HEK293T (cell line): Measurements from ENCODE around the gene CRISP3.
A peak's percentile ranks its signal among the peaks of the same experiment; 100 is the strongest.

ENCODE experiments used
- CTCF ChIA-PET: fragments of 350-600 bp; formaldehyde crosslinking; extraction: SDS; loops from one replicate; lab custom pipeline; 2021; ENCODE audit warnings: antibody characterized with exemption, inconsistent platforms; lab: Yijun Ruan, JAX
- POLR2A ChIA-PET: fragments of 350-600 bp; formaldehyde crosslinking; extraction: SDS; loops from one replicate; lab custom pipeline; 2020; ENCODE audit warnings: antibody characterized with exemption, inconsistent platforms; lab: Yijun Ruan, JAX
- DNase-seq: peaks from one replicate; pipeline ENCODE4 v3.0.0; 2012; ENCODE audit warnings: mixed read lengths; ENCODE audit errors: extremely low spot score
- ARNT ChIP-seq: fragments of 450-650 bp; IDR thresholded peaks from 2 replicates; pipeline ENCODE4 v1.6.1; 2017; ENCODE audit warnings: mild to moderate bottlenecking
- BHLHE40 ChIP-seq: fragments of 450-650 bp; IDR thresholded peaks from 2 replicates; pipeline ENCODE4 v1.6.1; 2016; ENCODE audit warnings: mild to moderate bottlenecking, moderate library complexity, borderline replicate concordance
- CTBP1 ChIP-seq: fragments of 450-650 bp; IDR thresholded peaks from 2 replicates; pipeline ENCODE4 v1.6.1; 2016; ENCODE audit warnings: borderline replicate concordance
- ELF4 ChIP-seq: fragments of 450-650 bp; IDR thresholded peaks from 2 replicates; pipeline ENCODE4 v1.6.1; 2017; ENCODE audit warnings: antibody characterized with exemption
- FOXA1 ChIP-seq: fragments of 450-650 bp; IDR thresholded peaks from 2 replicates; pipeline ENCODE4 v1.6.1; 2016; ENCODE audit warnings: mild to moderate bottlenecking
- FOXK2 ChIP-seq: fragments of 450-650 bp; IDR thresholded peaks from 2 replicates; pipeline ENCODE4 v1.6.1; 2016; ENCODE audit warnings: mild to moderate bottlenecking
- FOXM1 ChIP-seq: fragments of 450-650 bp; IDR thresholded peaks from 2 replicates; pipeline ENCODE4 v1.6.1; 2017; ENCODE audit warnings: mild to moderate bottlenecking, borderline replicate concordance
- HDGF ChIP-seq: fragments of 450-650 bp; IDR thresholded peaks from 2 replicates; pipeline ENCODE4 v1.6.1; 2017; ENCODE audit warnings: antibody characterized with exemption, borderline replicate concordance
- L3MBTL2 ChIP-seq: fragments of 450-650 bp; conservative IDR thresholded peaks from 2 replicates; pipeline ENCODE4 v1.6.1; 2016; ENCODE audit warnings: mild to moderate bottlenecking
- LEF1 ChIP-seq: fragments of 450-650 bp; IDR thresholded peaks from 2 replicates; pipeline ENCODE4 v1.6.1; 2017; ENCODE audit warnings: mild to moderate bottlenecking, borderline replicate concordance
- NFRKB ChIP-seq: fragments of 450-650 bp; IDR thresholded peaks from 2 replicates; pipeline ENCODE4 v1.6.1; 2016; ENCODE audit warnings: mild to moderate bottlenecking, moderate library complexity
- SP1 ChIP-seq: fragments of 450-650 bp; IDR thresholded peaks from 2 replicates; pipeline ENCODE4 v1.6.1; 2017
- SUZ12 ChIP-seq: fragments of 450-650 bp; IDR thresholded peaks from 2 replicates; pipeline ENCODE4 v1.6.1; 2016; ENCODE audit warnings: mild to moderate bottlenecking
- TARDBP ChIP-seq: fragments of 450-650 bp; IDR thresholded peaks from 2 replicates; pipeline ENCODE4 v1.6.1; 2016
- ZNF384 ChIP-seq: fragments of 450-650 bp; IDR thresholded peaks from 2 replicates; pipeline ENCODE4 v1.6.1; 2016
- TF ChIP-seq, protein P1 (sequence below): fragments of 450-650 bp; IDR thresholded peaks from 2 replicates; pipeline ENCODE4 v1.6.1; 2016

The CRISP3 gene, protein sequence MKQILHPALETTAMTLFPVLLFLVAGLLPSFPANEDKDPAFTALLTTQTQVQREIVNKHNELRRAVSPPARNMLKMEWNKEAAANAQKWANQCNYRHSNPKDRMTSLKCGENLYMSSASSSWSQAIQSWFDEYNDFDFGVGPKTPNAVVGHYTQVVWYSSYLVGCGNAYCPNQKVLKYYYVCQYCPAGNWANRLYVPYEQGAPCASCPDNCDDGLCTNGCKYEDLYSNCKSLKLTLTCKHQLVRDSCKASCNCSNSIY

DNA sequence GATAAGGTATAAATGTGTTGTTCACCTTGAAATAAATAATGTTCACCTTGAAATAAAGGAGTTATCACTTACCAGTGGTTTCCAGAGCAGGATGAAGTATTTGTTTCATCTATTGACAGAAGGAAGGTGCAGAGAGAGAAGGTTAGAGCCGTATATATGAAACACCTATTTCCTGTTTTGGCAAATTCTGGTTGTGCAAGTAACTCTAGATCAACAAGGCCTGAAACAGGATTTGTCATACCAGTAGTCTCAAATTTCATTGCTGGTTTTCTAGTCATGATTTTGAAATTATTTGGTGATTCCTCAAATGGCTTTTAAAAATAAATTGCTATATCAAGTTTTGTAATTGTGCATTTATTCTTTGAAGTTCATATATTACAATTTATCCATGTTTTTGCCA is at the start of gene CRISP3:
CRISP3 (minus strand) TSS at position 130 of the 400 bp plus-strand sequence; CDS start at position 109, 21 bp downstream.
- TF ChIP-seq NFRKB = no peak
- TF ChIP-seq TARDBP = no peak
- no peak for TF ChIP-seq SP1
- TF ChIP-seq LEF1 = no peak
- TF ChIP-seq, protein P1, sequence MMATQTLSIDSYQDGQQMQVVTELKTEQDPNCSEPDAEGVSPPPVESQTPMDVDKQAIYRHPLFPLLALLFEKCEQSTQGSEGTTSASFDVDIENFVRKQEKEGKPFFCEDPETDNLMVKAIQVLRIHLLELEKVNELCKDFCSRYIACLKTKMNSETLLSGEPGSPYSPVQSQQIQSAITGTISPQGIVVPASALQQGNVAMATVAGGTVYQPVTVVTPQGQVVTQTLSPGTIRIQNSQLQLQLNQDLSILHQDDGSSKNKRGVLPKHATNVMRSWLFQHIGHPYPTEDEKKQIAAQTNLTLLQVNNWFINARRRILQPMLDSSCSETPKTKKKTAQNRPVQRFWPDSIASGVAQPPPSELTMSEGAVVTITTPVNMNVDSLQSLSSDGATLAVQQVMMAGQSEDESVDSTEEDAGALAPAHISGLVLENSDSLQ = no peak
- no peak for TF ChIP-seq FOXK2
- no peak for TF ChIP-seq ARNT
- TF ChIP-seq ZNF384 = no peak
- no peak for TF ChIP-seq L3MBTL2
- no peak for TF ChIP-seq FOXA1
- TF ChIP-seq HDGF = no peak
- no peak for TF ChIP-seq CTBP1
- no peak for TF ChIP-seq SUZ12
- TF ChIP-seq FOXM1 = no peak
- TF ChIP-seq BHLHE40 = no peak
- no peak for TF ChIP-seq ELF4
- CTCF ChIA-PET = no interaction called here
- POLR2A ChIA-PET = no interaction called here
- no peak for DNase-seq

DNA sequence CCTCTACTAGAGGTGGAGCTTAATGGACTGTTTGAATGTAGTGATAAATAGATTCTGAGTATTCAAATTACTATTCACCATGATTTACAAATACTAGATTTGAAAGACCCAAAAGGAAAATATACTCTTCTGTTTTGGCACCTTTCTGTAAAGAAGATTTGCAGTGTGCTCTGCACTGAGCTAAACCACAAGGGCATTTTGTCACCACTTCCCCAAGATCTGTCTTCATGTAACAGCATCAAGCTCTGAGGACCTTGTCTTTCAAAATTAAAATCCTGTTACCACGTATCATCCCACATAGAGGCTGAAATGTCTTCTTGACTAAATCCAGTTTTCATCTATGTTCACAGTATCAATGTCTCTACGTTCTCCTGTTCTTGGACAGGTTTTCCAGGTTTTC is 46.2 kb upstream of the CRISP3 start:
- ChIA-PET POLR2A (no interaction called here), CTCF (no interaction called here)
- TF ChIP-seq, protein P1 = no peak
- TF ChIP-seq ELF4 = no peak
- TF ChIP-seq CTBP1 = no peak
- TF ChIP-seq TARDBP = no peak
- TF ChIP-seq FOXM1 = no peak
- TF ChIP-seq SP1 = no peak
- no peak for TF ChIP-seq FOXA1
- no peak for TF ChIP-seq BHLHE40
- no peak for TF ChIP-seq NFRKB
- TF ChIP-seq HDGF = no peak
- TF ChIP-seq ZNF384 = no peak
- no peak for TF ChIP-seq FOXK2
- TF ChIP-seq ARNT = no peak
- no peak for TF ChIP-seq SUZ12
- no peak for TF ChIP-seq L3MBTL2
- TF ChIP-seq LEF1 = no peak
- no peak for DNase-seq

DNA sequence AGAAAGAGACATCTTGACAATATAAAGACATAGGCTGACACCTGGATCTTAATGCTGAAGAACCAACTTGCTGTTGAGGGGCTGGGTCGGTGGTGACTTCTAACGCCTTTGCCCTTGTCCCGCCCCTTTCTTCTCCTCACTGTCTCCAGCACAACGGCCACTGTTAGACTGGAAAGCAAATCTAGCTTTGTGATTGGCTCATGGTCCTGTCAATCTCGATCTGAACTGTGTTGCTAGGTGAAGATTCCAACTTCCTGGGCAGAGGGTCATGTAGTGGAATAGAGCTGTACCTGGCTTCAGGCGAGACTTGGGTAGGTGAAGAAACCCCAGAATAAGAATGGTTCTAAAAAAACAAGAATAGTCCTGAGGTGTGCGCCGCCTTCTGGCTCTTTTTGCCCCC is 43.0 kb upstream of the CRISP3 start, which contains the start of gene PGK2:
PGK2 (minus strand) TSS at position 110 of the 400 bp plus-strand sequence; CDS start at position 12, 98 bp downstream.
- TF ChIP-seq, protein P1 = peak; percentile 93
- no peak for TF ChIP-seq FOXM1
- DNase-seq = peak; percentile 35
- POLR2A ChIA-PET = no interaction called here
- CTCF ChIA-PET = no interaction called here

DNA sequence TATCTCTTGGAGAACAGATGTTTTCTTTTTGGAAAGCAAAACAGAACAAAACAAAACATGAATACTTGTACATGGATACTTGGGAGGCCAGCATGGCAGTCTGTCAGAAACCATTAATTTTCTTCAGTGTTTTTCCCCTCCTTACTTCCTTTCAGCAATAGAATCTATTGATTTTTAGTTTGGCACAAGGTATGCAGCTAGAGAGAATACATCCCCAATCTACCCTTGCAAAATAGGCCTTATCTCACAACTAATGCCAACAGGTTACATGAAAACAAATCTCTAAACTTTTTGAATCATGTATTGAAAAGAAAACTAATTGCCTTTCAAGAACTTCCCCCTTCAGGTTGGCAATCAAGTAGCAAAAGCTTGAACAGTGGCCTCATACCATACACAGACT is 40.1 kb upstream of the CRISP3 start:
- TF ChIP-seq FOXK2 (no peak), BHLHE40 (no peak)
- POLR2A ChIA-PET = no interaction called here
- no peak for DNase-seq
- CTCF ChIA-PET = no interaction called here

DNA sequence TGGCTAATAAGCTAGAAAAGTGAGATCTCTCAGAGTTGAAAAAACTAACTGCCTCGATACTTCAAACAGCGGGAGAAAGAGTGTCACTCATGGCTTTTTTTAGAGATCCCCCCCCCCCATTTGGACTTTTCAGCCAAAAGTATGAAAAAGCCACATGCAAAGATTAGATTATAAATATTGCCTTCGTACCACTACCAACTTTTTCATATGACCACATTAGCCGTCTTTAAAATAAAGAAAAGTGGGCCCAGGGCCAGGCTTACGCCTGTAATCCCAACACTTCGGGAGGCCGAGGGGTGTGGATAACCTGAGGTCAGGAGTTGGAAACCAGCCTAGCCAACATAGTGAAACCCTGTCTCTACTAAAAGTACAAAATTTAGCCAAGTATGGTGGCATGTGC is 38.5 kb upstream of the CRISP3 start:
- POLR2A ChIA-PET = no interaction called here
- CTCF ChIA-PET = no interaction called here
- TF ChIP-seq L3MBTL2 (no peak), LEF1 (no peak), ELF4 (no peak), HDGF (no peak), ZNF384 (no peak)
- no peak for DNase-seq

DNA sequence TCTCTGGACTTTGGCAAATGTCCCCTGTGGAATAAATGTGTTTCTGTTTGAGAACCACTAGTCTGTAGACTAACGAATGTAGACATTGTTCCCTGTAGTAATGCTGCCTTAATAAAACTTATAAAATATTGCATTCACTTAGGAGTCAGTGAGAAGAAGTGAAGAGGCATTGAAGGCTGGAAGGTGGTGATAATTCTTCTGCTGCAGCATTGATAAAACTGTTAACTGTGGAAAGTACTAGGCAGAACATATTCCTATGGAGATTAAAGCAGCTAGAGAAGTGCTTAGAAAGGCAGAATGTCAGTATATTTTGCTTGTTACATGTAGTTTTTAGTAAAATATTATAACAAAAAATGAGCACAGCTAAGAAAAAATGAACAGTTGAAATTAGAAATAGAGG is 38.1 kb upstream of the CRISP3 start:
- no peak for DNase-seq
- TF ChIP-seq ARNT (no peak), L3MBTL2 (no peak), LEF1 (no peak), FOXK2 (no peak), TARDBP (no peak), ELF4 (no peak), NFRKB (no peak), FOXA1 (no peak), HDGF (no peak), SUZ12 (no peak), SP1 (no peak), ZNF384 (no peak), CTBP1 (no peak), FOXM1 (no peak), BHLHE40 (no peak)
- TF ChIP-seq, protein P1 = no peak
- ChIA-PET POLR2A (no interaction called here), CTCF (no interaction called here)
